HepG2 (cell line): Measurements from ENCODE around the gene SMIM20. TPM values are rescaled to one million over a fixed set of nuclear protein-coding genes. Genes with fewer than 3 reads are reported as not detected.

ENCODE experiments used
- ETV5 ChIP-seq: IDR thresholded peaks from 2 replicates; pipeline ENCODE4 v1.6.1; 2018; ENCODE audit warnings: missing biosample characterization, missing genetic modification reagents, inconsistent platforms, borderline replicate concordance
- GABPB1 ChIP-seq: IDR thresholded peaks from 2 replicates; pipeline ENCODE4 v1.6.1; 2016; ENCODE audit warnings: mild to moderate bottlenecking, missing genetic modification reagents, moderate library complexity, missing compliant biosample characterization
- LCORL ChIP-seq, 2 experiments: fragments of 450-650 bp in 1 of 2; sonication (generic) in 1 of 2; formaldehyde crosslinking in 1 of 2; IDR thresholded peaks; 2 replicates each; pipeline versions ENCODE4 v1.5.0 to v1.6.1; 2017 to 2020; ENCODE audit warnings: antibody characterized with exemption in 1 of 2, missing genetic modification reagents in 1 of 2
- MED8 ChIP-seq: sonication (generic); formaldehyde crosslinking; IDR thresholded peaks from 2 replicates; pipeline ENCODE4 v1.8.1; 2023; ENCODE audit warnings: mild to moderate bottlenecking, missing genetic modification reagents; ENCODE audit not compliant: insufficient replicate concordance
- MEF2D ChIP-seq: sonication (generic); formaldehyde crosslinking; IDR thresholded peaks from 2 replicates; pipeline ENCODE4 v1.5.1; 2020; ENCODE audit warnings: mild to moderate bottlenecking, missing genetic modification reagents
- NR2F2 ChIP-seq: IDR thresholded peaks from 2 replicates; pipeline ENCODE4 v1.6.1; 2012; ENCODE audit warnings: low read depth, inconsistent platforms, borderline replicate concordance
- RARA ChIP-seq: IDR thresholded peaks from 2 replicates; pipeline ENCODE4 v1.6.1; 2016; ENCODE audit warnings: missing genetic modification reagents, missing compliant biosample characterization
- RXRA ChIP-seq: sonication (generic); formaldehyde crosslinking; IDR thresholded peaks from 2 replicates; pipeline ENCODE4 v1.5.1; 2020; ENCODE audit warnings: missing genetic modification reagents
- SOX5 ChIP-seq: IDR thresholded peaks from 2 replicates; pipeline ENCODE4 v1.6.1; 2016; ENCODE audit warnings: borderline replicate concordance
- TEAD2 ChIP-seq: sonication (generic); formaldehyde crosslinking; IDR thresholded peaks from 2 replicates; pipeline ENCODE4 v1.9.0; 2021; ENCODE audit warnings: missing genetic modification reagents
- YEATS2 ChIP-seq: sonication (generic); formaldehyde crosslinking; IDR thresholded peaks from 2 replicates; pipeline ENCODE4 v1.4.0; 2020; ENCODE audit warnings: missing genetic modification reagents, borderline replicate concordance
- ZIK1 ChIP-seq: sonication (generic); formaldehyde crosslinking; IDR thresholded peaks from 2 replicates; pipeline ENCODE4 v1.5.0; 2020; ENCODE audit warnings: mild to moderate bottlenecking, low read depth, missing genetic modification reagents, borderline replicate concordance
- ZNF101 ChIP-seq: sonication (generic); formaldehyde crosslinking; IDR thresholded peaks from 2 replicates; pipeline ENCODE4 v1.4.0; 2020; ENCODE audit warnings: mild to moderate bottlenecking, low read depth, missing genetic modification reagents, borderline replicate concordance
- ZNF136 ChIP-seq: sonication (generic); formaldehyde crosslinking; IDR thresholded peaks from 2 replicates; pipeline ENCODE4 v1.8.1; 2022; ENCODE audit warnings: low read depth, mild to moderate bottlenecking, moderate library complexity, missing genetic modification reagents
- ZNF431 ChIP-seq: sonication (generic); formaldehyde crosslinking; IDR thresholded peaks from 2 replicates; pipeline ENCODE4 v1.9.0; 2022; ENCODE audit warnings: missing genetic modification reagents, low read depth, mild to moderate bottlenecking, borderline replicate concordance
- ZNF451 ChIP-seq: sonication (generic); formaldehyde crosslinking; IDR thresholded peaks from 2 replicates; pipeline ENCODE4 v1.5.0; 2020; ENCODE audit warnings: mild to moderate bottlenecking, missing genetic modification reagents
- ZNF891 ChIP-seq: sonication (generic); formaldehyde crosslinking; IDR thresholded peaks from 2 replicates; pipeline ENCODE4 v1.5.0; 2020; ENCODE audit warnings: mild to moderate bottlenecking, missing genetic modification reagents
- polyA plus RNA-seq, 8 experiments: library from polyadenylated mRNA; depleted of rRNA in 3 of 8; stranded (reverse) in 7 of 8; unstranded in 1 of 8; fragments of >200 nt; fragmentation: Illumina TruSeq in 4 of 8; extraction: Trizol in 4 of 8; gene quantifications; 2 replicates each; pipeline versions ENCODE4 v1.2.1 to v1.2.3, GENCODE V29; 2011 to 2016; ENCODE audit warnings: low read depth in 4 of 8, missing spikeins in 1 of 8, mixed read lengths in 1 of 8; ENCODE audit not compliant: insufficient read depth in 1 of 8
- total RNA-seq, 5 experiments: library from RNA; depleted of rRNA; stranded (reverse); fragments of >200 nt; fragmentation: Illumina TruSeq; extraction: Trizol; gene quantifications; 2 replicates each; pipeline ENCODE4 v1.2.3, GENCODE V29; 2016; ENCODE audit warnings: low read depth in 1 of 5
- TF ChIP-seq, protein P1 (sequence below): sonication (generic); formaldehyde crosslinking; IDR thresholded peaks from 2 replicates; pipeline ENCODE4 v1.4.0; 2020; ENCODE audit warnings: mild to moderate bottlenecking, low read depth, missing genetic modification reagents
- TF ChIP-seq, protein P2 (sequence below): IDR thresholded peaks from 2 replicates; pipeline ENCODE4 v1.6.1; 2018; ENCODE audit warnings: missing genetic modification reagents, mild to moderate bottlenecking, missing compliant biosample characterization
- TF ChIP-seq, protein P3 (sequence below): IDR thresholded peaks from 2 replicates; pipeline ENCODE4 v1.6.1; 2016; ENCODE audit warnings: low read depth, borderline replicate concordance
- TF ChIP-seq, protein P4 (sequence below): sonication (generic); formaldehyde crosslinking; IDR thresholded peaks from 2 replicates; pipeline ENCODE4 v1.4.0; 2020; ENCODE audit warnings: mild to moderate bottlenecking, missing genetic modification reagents, borderline replicate concordance

Gene SMIM20
- total and polyA plus RNA-seq, 2 of the 13 experiments (the other 11 are each of a cell fraction or from before 2014, with no cell fraction given): 26.3 to 30.2 TPM

DNA sequence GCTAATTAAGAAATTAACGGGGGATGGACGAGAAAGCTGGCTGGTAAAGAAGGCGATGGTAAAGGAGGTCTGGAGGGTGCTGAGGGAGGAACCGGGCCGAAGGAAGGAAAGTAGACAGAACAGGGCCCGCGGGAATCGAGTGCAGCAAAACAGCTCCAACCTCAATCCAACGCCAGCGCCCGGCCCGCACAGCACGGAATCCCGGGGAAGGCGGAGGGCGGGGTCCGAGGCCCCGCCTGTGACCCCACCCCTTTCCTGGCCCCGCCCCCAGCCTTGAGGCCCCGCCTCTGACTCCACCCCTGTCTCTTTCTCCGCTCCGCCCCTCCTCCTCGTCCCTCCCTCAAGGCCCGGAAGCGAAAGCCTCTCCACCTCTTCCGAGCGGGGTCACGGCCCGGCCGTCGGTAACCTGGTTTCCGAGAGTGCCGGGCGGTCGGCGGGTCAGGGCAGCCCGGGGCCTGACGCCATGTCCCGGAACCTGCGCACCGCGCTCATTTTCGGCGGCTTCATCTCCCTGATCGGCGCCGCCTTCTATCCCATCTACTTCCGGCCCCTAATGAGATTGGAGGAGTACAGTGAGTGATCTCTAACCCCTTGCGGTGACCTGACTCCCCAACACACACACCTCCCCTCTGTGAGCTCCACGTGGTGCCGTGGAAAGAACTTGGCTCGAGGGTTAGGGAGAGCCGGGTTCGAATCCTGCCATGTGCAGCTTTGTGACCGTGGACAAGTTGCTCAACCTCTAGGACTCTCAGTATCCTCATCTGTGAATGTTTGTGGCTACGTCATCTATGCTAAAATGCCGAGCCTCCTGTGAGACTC is at the start of gene SMIM20 (continued):
- TF ChIP-seq ZIK1: peak; percentile 21; the same call in 1 of the 2 replicates
- peak; percentile 1; the same call in 1 of the 2 replicates for TF ChIP-seq SOX5 (CRISPR knock-in tag)
- TF ChIP-seq ZNF431 (CRISPR knock-in tag): peak; percentile 56; the same call in 1 of the 2 replicates
- peak; percentile 56; the same call in 1 of the 2 replicates for TF ChIP-seq ZNF136 (CRISPR knock-in tag)
- TF ChIP-seq, protein P1, sequence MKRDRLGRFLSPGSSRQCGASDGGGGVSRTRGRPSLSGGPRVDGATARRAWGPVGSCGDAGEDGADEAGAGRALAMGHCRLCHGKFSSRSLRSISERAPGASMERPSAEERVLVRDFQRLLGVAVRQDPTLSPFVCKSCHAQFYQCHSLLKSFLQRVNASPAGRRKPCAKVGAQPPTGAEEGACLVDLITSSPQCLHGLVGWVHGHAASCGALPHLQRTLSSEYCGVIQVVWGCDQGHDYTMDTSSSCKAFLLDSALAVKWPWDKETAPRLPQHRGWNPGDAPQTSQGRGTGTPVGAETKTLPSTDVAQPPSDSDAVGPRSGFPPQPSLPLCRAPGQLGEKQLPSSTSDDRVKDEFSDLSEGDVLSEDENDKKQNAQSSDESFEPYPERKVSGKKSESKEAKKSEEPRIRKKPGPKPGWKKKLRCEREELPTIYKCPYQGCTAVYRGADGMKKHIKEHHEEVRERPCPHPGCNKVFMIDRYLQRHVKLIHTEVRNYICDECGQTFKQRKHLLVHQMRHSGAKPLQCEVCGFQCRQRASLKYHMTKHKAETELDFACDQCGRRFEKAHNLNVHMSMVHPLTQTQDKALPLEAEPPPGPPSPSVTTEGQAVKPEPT: 0 out of 2 replicates have a peak, but pooled peaks have one; percentile 55
- TF ChIP-seq YEATS2 (CRISPR knock-in tag): no peak; the same call in 1 of the 2 replicates
- peak; percentile 34; the same call in 1 of the 2 replicates for TF ChIP-seq ZNF451 (CRISPR knock-in tag)
- no peak for TF ChIP-seq MED8 (CRISPR knock-in tag)
- TF ChIP-seq LCORL (IDR thresholded peaks at IDR 0.05): no peak
- TF ChIP-seq LCORL (CRISPR knock-in tag; IDR thresholded peaks at IDR 0.05): peak; percentile 79
- TF ChIP-seq TEAD2 (CRISPR knock-in tag): no peak
- TF ChIP-seq GABPB1 (CRISPR knock-in tag): peak; percentile 97
- TF ChIP-seq, protein P2, sequence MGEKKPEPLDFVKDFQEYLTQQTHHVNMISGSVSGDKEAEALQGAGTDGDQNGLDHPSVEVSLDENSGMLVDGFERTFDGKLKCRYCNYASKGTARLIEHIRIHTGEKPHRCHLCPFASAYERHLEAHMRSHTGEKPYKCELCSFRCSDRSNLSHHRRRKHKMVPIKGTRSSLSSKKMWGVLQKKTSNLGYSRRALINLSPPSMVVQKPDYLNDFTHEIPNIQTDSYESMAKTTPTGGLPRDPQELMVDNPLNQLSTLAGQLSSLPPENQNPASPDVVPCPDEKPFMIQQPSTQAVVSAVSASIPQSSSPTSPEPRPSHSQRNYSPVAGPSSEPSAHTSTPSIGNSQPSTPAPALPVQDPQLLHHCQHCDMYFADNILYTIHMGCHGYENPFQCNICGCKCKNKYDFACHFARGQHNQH: peak; percentile 84
- TF ChIP-seq ETV5 (CRISPR knock-in tag): peak; percentile 86
- TF ChIP-seq RARA: peak; percentile 80
- peak; percentile 86; the same call in 1 of the 2 replicates for TF ChIP-seq MEF2D
- peak; percentile 84 for TF ChIP-seq RXRA (CRISPR knock-in tag)
- TF ChIP-seq ZNF101 (CRISPR knock-in tag): no peak
- peak; percentile 48; the same call in 1 of the 2 replicates for TF ChIP-seq NR2F2
- TF ChIP-seq, protein P3, sequence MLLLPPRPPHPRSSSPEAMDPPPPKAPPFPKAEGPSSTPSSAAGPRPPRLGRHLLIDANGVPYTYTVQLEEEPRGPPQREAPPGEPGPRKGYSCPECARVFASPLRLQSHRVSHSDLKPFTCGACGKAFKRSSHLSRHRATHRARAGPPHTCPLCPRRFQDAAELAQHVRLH: peak; percentile 77
- TF ChIP-seq, protein P4, sequence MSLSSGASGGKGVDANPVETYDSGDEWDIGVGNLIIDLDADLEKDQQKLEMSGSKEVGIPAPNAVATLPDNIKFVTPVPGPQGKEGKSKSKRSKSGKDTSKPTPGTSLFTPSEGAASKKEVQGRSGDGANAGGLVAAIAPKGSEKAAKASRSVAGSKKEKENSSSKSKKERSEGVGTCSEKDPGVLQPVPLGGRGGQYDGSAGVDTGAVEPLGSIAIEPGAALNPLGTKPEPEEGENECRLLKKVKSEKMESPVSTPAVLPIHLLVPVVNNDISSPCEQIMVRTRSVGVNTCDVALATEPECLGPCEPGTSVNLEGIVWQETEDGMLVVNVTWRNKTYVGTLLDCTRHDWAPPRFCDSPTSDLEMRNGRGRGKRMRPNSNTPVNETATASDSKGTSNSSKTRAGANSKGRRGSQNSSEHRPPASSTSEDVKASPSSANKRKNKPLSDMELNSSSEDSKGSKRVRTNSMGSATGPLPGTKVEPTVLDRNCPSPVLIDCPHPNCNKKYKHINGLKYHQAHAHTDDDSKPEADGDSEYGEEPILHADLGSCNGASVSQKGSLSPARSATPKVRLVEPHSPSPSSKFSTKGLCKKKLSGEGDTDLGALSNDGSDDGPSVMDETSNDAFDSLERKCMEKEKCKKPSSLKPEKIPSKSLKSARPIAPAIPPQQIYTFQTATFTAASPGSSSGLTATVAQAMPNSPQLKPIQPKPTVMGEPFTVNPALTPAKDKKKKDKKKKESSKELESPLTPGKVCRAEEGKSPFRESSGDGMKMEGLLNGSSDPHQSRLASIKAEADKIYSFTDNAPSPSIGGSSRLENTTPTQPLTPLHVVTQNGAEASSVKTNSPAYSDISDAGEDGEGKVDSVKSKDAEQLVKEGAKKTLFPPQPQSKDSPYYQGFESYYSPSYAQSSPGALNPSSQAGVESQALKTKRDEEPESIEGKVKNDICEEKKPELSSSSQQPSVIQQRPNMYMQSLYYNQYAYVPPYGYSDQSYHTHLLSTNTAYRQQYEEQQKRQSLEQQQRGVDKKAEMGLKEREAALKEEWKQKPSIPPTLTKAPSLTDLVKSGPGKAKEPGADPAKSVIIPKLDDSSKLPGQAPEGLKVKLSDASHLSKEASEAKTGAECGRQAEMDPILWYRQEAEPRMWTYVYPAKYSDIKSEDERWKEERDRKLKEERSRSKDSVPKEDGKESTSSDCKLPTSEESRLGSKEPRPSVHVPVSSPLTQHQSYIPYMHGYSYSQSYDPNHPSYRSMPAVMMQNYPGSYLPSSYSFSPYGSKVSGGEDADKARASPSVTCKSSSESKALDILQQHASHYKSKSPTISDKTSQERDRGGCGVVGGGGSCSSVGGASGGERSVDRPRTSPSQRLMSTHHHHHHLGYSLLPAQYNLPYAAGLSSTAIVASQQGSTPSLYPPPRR (CRISPR knock-in tag): peak; percentile 44; the same call in 1 of the 2 replicates
- TF ChIP-seq ZNF891 (CRISPR knock-in tag): no peak
